Measurements from ENCODE around the gene KIRREL3. TPM values are rescaled to one million over a fixed set of nuclear protein-coding genes. Genes with fewer than 3 reads are reported as not detected.

The KIRREL3 gene
- total RNA-seq, 1 experiment from 2014 or later, result 2.2 TPM

- intact Hi-C loops (cut with micrococcal nuclease; ENCODE audit: unreplicated experiment), result loop anchor here (10.0 kb wide), 1 partner anchor 164 kb away; no protein-coding TSS in a partner anchor
- no peaks in the 10 kb centered on the region for H3F3A ChIP-seq (ENCODE audit: insufficient read depth, low read depth)
- H3K79me2 ChIP-seq (ENCODE audit: low read depth), result no peaks in the 10 kb centered on the region
- ChIA-PET POLR2A (ENCODE audit: unreplicated experiment) (no interaction called here), CTCF (no interaction called here)
- H2AFZ ChIP-seq, result no peak overlapping the region
- H3K4me2 ChIP-seq, result no peak overlapping the region
- no peaks in the 10 kb centered on the region for H3K4me1 ChIP-seq (replicated peaks; ENCODE audit: insufficient read depth)
- H3K27ac ChIP-seq, result no peak overlapping the region
- no peaks in the 10 kb centered on the region for H3K9me2 ChIP-seq (ENCODE audit: insufficient read depth)
- H3K9me3 ChIP-seq (ENCODE audit: insufficient read depth, low read depth), result no peaks in the 10 kb centered on the region
- TF ChIP-seq EZH2 (IDR thresholded peaks at IDR 0.05; ENCODE audit: low read depth) (no peak), CTCF (conservative IDR thresholded peaks at IDR 0.05) (no peak)
- no peak for DNase-seq
- H3K4me3 ChIP-seq, result no peak overlapping the region
- no peaks in the 10 kb centered on the region for H3K36me3 ChIP-seq (ENCODE audit: low read depth)
- no peaks in the 10 kb centered on the region for H4K20me1 ChIP-seq (ENCODE audit: insufficient read depth)
- no TSS peak for BruUV-seq (replicated peaks)
- peaks cover 64% of the 10 kb centered on the region for H3K27me3 ChIP-seq (ENCODE audit: insufficient read depth, low read depth)
Observed at GRCh38 chr11:126768702-126769101, 231.9 kb downstream of the KIRREL3 start.

DNA sequence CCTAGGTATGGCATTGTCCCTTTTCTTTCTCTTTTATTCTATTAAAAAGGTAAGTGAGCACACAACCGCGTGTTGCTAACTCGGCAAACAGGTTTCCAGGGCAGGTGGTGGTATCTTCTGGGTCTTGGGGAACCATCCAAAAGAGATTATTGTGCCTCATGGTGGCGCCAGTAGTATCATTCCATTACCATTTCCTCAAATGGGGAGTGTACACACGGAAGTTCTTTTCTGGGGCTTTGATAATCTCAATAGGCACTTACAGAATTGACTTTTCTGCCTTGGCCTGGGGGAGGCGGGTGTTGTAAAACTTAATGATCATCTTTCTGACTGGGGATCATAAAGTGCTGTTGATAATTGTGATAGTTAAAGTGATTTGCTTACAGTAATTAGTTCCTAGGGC, 234.1 kb downstream of the KIRREL3 start:
- no peaks in the 10 kb centered on the region for H3K36me3 ChIP-seq (ENCODE audit: low read depth)
- peaks cover 54% of the 10 kb centered on the region for H3K27me3 ChIP-seq (ENCODE audit: insufficient read depth, low read depth)
- POLR2A ChIA-PET (ENCODE audit: unreplicated experiment), result no interaction called here
- no peaks in the 10 kb centered on the region for H3K9me3 ChIP-seq (ENCODE audit: insufficient read depth, low read depth)
- H3K79me2 ChIP-seq (ENCODE audit: low read depth), result no peaks in the 10 kb centered on the region
- H3F3A ChIP-seq (ENCODE audit: insufficient read depth, low read depth), result no peaks in the 10 kb centered on the region
- intact Hi-C loops (cut with micrococcal nuclease; ENCODE audit: unreplicated experiment), result loop anchor here (10.0 kb wide), 1 partner anchor 162 kb away; no protein-coding TSS in a partner anchor
- H3K4me1 ChIP-seq (replicated peaks; ENCODE audit: insufficient read depth), result no peaks in the 10 kb centered on the region
- no peaks in the 10 kb centered on the region for H4K20me1 ChIP-seq (ENCODE audit: insufficient read depth)
- TF ChIP-seq EZH2 (IDR thresholded peaks at IDR 0.05; ENCODE audit: low read depth) (no peak), CTCF (conservative IDR thresholded peaks at IDR 0.05) (no peak)
- H3K4me2 ChIP-seq, result no peak overlapping the region
- H2AFZ ChIP-seq, result no peak overlapping the region
- CTCF ChIA-PET, result interaction anchor here (0.7 kb wide), 1 partner anchor 306 kb away, joined by 3 read pairs; no protein-coding TSS in a partner anchor
- BruUV-seq (replicated peaks), result no TSS peak
- no peak overlapping the region for H3K27ac ChIP-seq
- no peak for DNase-seq
- no peaks in the 10 kb centered on the region for H3K9me2 ChIP-seq (ENCODE audit: insufficient read depth)
- no peak overlapping the region for H3K4me3 ChIP-seq

GRCh38 chr11:126765196-126765595, 235.4 kb downstream of the KIRREL3 start:
- ChIA-PET POLR2A (ENCODE audit: unreplicated experiment) (no interaction called here), CTCF (no interaction called here)
- H3K27ac ChIP-seq, result no peak overlapping the region
- no peaks in the 10 kb centered on the region for H3K9me2 ChIP-seq (ENCODE audit: insufficient read depth)
- no peaks in the 10 kb centered on the region for H3K4me1 ChIP-seq (replicated peaks; ENCODE audit: insufficient read depth)
- peaks cover 43% of the 10 kb centered on the region for H3K27me3 ChIP-seq (ENCODE audit: insufficient read depth, low read depth)
- H3K36me3 ChIP-seq (ENCODE audit: low read depth), result no peaks in the 10 kb centered on the region
- no peak overlapping the region for H3K4me2 ChIP-seq
- no peak for TF ChIP-seq CTCF (conservative IDR thresholded peaks at IDR 0.05)
- TF ChIP-seq EZH2 (IDR thresholded peaks at IDR 0.05; ENCODE audit: low read depth), result no peak
- intact Hi-C loops (cut with micrococcal nuclease; ENCODE audit: unreplicated experiment), result loop anchor here (10.0 kb wide), 1 partner anchor 160 kb away; no protein-coding TSS in a partner anchor
- H4K20me1 ChIP-seq (ENCODE audit: insufficient read depth), result no peaks in the 10 kb centered on the region
- H2AFZ ChIP-seq, result no peak overlapping the region
- no peak overlapping the region for H3K4me3 ChIP-seq
- no peaks in the 10 kb centered on the region for H3F3A ChIP-seq (ENCODE audit: insufficient read depth, low read depth)
- no peak for DNase-seq
- H3K79me2 ChIP-seq (ENCODE audit: low read depth), result no peaks in the 10 kb centered on the region
- BruUV-seq (replicated peaks), result no TSS peak
- H3K9me3 ChIP-seq (ENCODE audit: insufficient read depth, low read depth), result no peaks in the 10 kb centered on the region
